Neural cell (in vitro differentiated cells): ENCODE measurements around the gene RSKR. TPM values are rescaled to one million over a fixed set of nuclear protein-coding genes. Genes with fewer than 3 reads are reported as not detected.

Experiments used
- H2AFZ ChIP-seq: fragments of 200-600, 300-800 bp; sonication (generic), shearing (Covaris generic); 2 replicates; pipeline ENCODE4 v1.6.0; 2014; ENCODE audit warnings: low read depth, mild to moderate bottlenecking, antibody characterized with exemption, low read length, moderate library complexity
- H3F3A ChIP-seq: fragments of 200-600 bp; shearing (Covaris generic); 2 replicates; pipeline ENCODE4 v1.6.1; 2016; ENCODE audit warnings: mild to moderate bottlenecking, moderate library complexity, mixed read lengths, antibody characterized with exemption, low read length; ENCODE audit not compliant: insufficient read depth, poor library complexity, severe bottlenecking
- H3K27ac ChIP-seq: fragments of 200-600, 300-800 bp; sonication (generic), shearing (Covaris generic); 2 replicates; pipeline ENCODE4 v1.5.1; 2014; ENCODE audit warnings: mild to moderate bottlenecking, low read length, moderate library complexity
- H3K27me3 ChIP-seq: fragments of 300-800, 200-600 bp; sonication (generic), shearing (Covaris generic); 2 replicates; pipeline ENCODE4 v1.6.0; 2014; ENCODE audit warnings: mild to moderate bottlenecking, low read depth, low read length, moderate library complexity; ENCODE audit not compliant: insufficient read depth
- H3K36me3 ChIP-seq: fragments of 300-800, 200-600 bp; sonication (generic), shearing (Covaris generic); 2 replicates; pipeline ENCODE4 v1.5.1; 2014; ENCODE audit warnings: mild to moderate bottlenecking, antibody characterized with exemption, low read length, moderate library complexity; ENCODE audit not compliant: insufficient read depth
- H3K4me2 ChIP-seq: fragments of 300-800, 200-600 bp; sonication (generic), shearing (Covaris generic); 2 replicates; pipeline ENCODE4 v1.6.0; 2014; ENCODE audit warnings: mild to moderate bottlenecking, low read length
- H3K4me3 ChIP-seq: fragments of 300-800, 200-600 bp; sonication (generic), shearing (Covaris generic); 2 replicates; pipeline ENCODE4 v1.5.1; 2014; ENCODE audit warnings: mild to moderate bottlenecking, low read length, moderate library complexity
- H3K79me2 ChIP-seq: fragments of 200-600 bp; shearing (Covaris generic); replicated peaks from 2 replicates; pipeline ENCODE4 v1.6.0; 2014; ENCODE audit warnings: mild to moderate bottlenecking, low read length, moderate library complexity; ENCODE audit not compliant: insufficient read depth
- H3K9ac ChIP-seq: fragments of 300-800, 200-600 bp; sonication (generic), shearing (Covaris generic); 2 replicates; pipeline ENCODE4 v1.6.1; 2016; ENCODE audit warnings: mild to moderate bottlenecking, low read length, mixed read lengths
- H3K9me2 ChIP-seq: fragments of 200-600 bp; shearing (Covaris generic); 2 replicates; pipeline ENCODE4 v1.6.1; 2016; ENCODE audit warnings: mild to moderate bottlenecking, low read length, mixed read lengths; ENCODE audit not compliant: insufficient read depth
- H3K9me3 ChIP-seq: fragments of 200-600, 300-800 bp; sonication (generic), shearing (Covaris generic); 2 replicates; pipeline ENCODE4 v1.6.1; 2016; ENCODE audit warnings: mild to moderate bottlenecking, mixed run types, low read length, moderate library complexity, mixed read lengths
- H4K20me1 ChIP-seq: fragments of 200-600 bp; shearing (Covaris generic); 2 replicates; pipeline ENCODE4 v1.6.1; 2016; ENCODE audit warnings: mild to moderate bottlenecking, mixed run types; ENCODE audit not compliant: insufficient read depth
- CTCF ChIP-seq: fragments of 450-650 bp; IDR thresholded peaks from 2 replicates; pipeline ENCODE4 v1.5.1; 2014; ENCODE audit warnings: antibody characterized with exemption, mild to moderate bottlenecking, moderate library complexity; ENCODE audit not compliant: poor library complexity, severe bottlenecking
- EP300 ChIP-seq: fragments of 450-650 bp; conservative IDR thresholded peaks from 2 replicates; pipeline ENCODE4 v1.6.1; 2014; ENCODE audit warnings: antibody characterized with exemption, mild to moderate bottlenecking, moderate library complexity; ENCODE audit not compliant: poor library complexity, severe bottlenecking
- EZH2 ChIP-seq: fragments of 200-600, 300-800 bp; shearing (Covaris generic), sonication (generic); IDR thresholded peaks from 2 replicates; pipeline ENCODE4 v1.6.1; 2014; ENCODE audit warnings: antibody characterized with exemption, low read length, borderline replicate concordance, mild to moderate bottlenecking; ENCODE audit not compliant: insufficient read depth, poor library complexity, severe bottlenecking
- MXI1 ChIP-seq: fragments of 450-650 bp; conservative IDR thresholded peaks from 2 replicates; pipeline ENCODE4 v1.6.1; 2014; ENCODE audit warnings: antibody characterized with exemption, mild to moderate bottlenecking; ENCODE audit not compliant: poor library complexity, severe bottlenecking
- REST ChIP-seq: IDR thresholded peaks from 2 replicates; pipeline ENCODE4 v1.6.1; 2012; ENCODE audit warnings: borderline replicate concordance
- SMC3 ChIP-seq: fragments of 450-650 bp; conservative IDR thresholded peaks from 2 replicates; pipeline ENCODE4 v1.6.1; 2014; ENCODE audit warnings: antibody characterized with exemption, mild to moderate bottlenecking, moderate library complexity; ENCODE audit not compliant: poor library complexity
- TAF1 ChIP-seq: IDR thresholded peaks from 2 replicates; pipeline ENCODE4 v1.6.1; 2012; ENCODE audit warnings: low read depth
- polyA plus RNA-seq: library from polyadenylated mRNA; depleted of rRNA; stranded (reverse); fragments of >200 nt; gene quantifications from 2 replicates; pipeline ENCODE4 v1.2.3, GENCODE V29; 2014

Gene RSKR
- polyA plus RNA-seq, 1 donor from 2014 or later, result 47.5 TPM

- no peak overlapping the region for H3K27ac ChIP-seq
- no peaks in the 10 kb centered on the region for H3K36me3 ChIP-seq
- peaks cover 4% of the 10 kb centered on the region for H3K79me2 ChIP-seq
- H3K9me2 ChIP-seq, result no peaks in the 10 kb centered on the region
- H3K4me2 ChIP-seq, result no peak overlapping the region
- H4K20me1 ChIP-seq, result no peaks in the 10 kb centered on the region
- H3K9me3 ChIP-seq, result no peaks in the 10 kb centered on the region
- no peak for TF ChIP-seq EZH2
- TF ChIP-seq SMC3, result no peak
- no peak for TF ChIP-seq TAF1
- no peak for TF ChIP-seq EP300
- TF ChIP-seq CTCF, result no peak
- no peak for TF ChIP-seq MXI1
- no peaks in the 10 kb centered on the region for H3K27me3 ChIP-seq
- no peak overlapping the region for H3K4me3 ChIP-seq
- no peak overlapping the region for H3K9ac ChIP-seq
- no peaks in the 10 kb centered on the region for H3F3A ChIP-seq
- no peak overlapping the region for H2AFZ ChIP-seq
Measured at GRCh38 chr17:28575126-28575795, 38.7 kb downstream of the RSKR start.

GRCh38 chr17:28574526-28574925 lies 39.5 kb downstream of the RSKR start:
- Histone ChIP-seq H2AFZ (no peak overlapping the region), H3K9ac (no peak overlapping the region)
- TF ChIP-seq REST (no peak), CTCF (peak; percentile 14)

More at GRCh38 chr17:28574526-28574925, 39.5 kb downstream of the RSKR start:
- Histone ChIP-seq H3K9me2 (no peaks in the 10 kb centered on the region), H3F3A (no peaks in the 10 kb centered on the region), H3K27ac (no peak overlapping the region), H3K4me2 (no peak overlapping the region), H3K27me3 (no peaks in the 10 kb centered on the region), H4K20me1 (no peaks in the 10 kb centered on the region), H3K36me3 (no peaks in the 10 kb centered on the region), H3K9me3 (no peaks in the 10 kb centered on the region), H3K4me3 (no peak overlapping the region), H3K79me2 (peaks cover 11% of the 10 kb centered on the region)
